ENCODE measurements around the gene DPM3. TPM values are rescaled to one million over a fixed set of nuclear protein-coding genes. Genes with fewer than 3 reads are reported as not detected.

Gene DPM3
- total and polyA plus RNA-seq, 2 of the 13 experiments (the other 11 are each of a cell fraction or from before 2014, with no cell fraction given) = 23.2 to 53.4 TPM

- TF ChIP-seq ZNF276 (CRISPR knock-in tag; IDR thresholded peaks at IDR 0.05; ENCODE audit: low read depth) (peak; percentile 67; the same call in 1 of the 2 replicates), ATF1 (CRISPR knock-in tag; IDR thresholded peaks at IDR 0.05) (no peak), ZNF512B (CRISPR knock-in tag; IDR thresholded peaks at IDR 0.05; ENCODE audit: borderline replicate concordance) (peak; percentile 79; the same call in 1 of the 2 replicates), SAP130 (CRISPR knock-in tag; IDR thresholded peaks at IDR 0.05; ENCODE audit: low read depth) (peak; percentile 97), JDP2 (CRISPR knock-in tag; IDR thresholded peaks at IDR 0.05; ENCODE audit: borderline replicate concordance) (no peak), ZNF280D (CRISPR knock-in tag; IDR thresholded peaks at IDR 0.05) (peak; percentile 75; the same call in 1 of the 2 replicates), REXO4 (CRISPR knock-in tag; IDR thresholded peaks at IDR 0.05; ENCODE audit: borderline replicate concordance) (no peak), ZNF879 (CRISPR knock-in tag; IDR thresholded peaks at IDR 0.05) (peak; percentile 53; the same call in 1 of the 2 replicates), ARHGAP35 (CRISPR knock-in tag; IDR thresholded peaks at IDR 0.05; ENCODE audit: borderline replicate concordance) (no peak), THAP9 (CRISPR knock-in tag; IDR thresholded peaks at IDR 0.05; ENCODE audit: borderline replicate concordance) (peak; percentile 74; the same call in 1 of the 2 replicates), HMGXB3 (CRISPR knock-in tag; IDR thresholded peaks at IDR 0.05; ENCODE audit: borderline replicate concordance) (no peak)
Observed at GRCh38 chr1:155128755-155129473, 11.4 kb downstream of the DPM3 start (continued).
